AG04450 (cell line): ENCODE measurements around the gene RPUSD4. TPM values are rescaled to one million over a fixed set of nuclear protein-coding genes. Genes with fewer than 3 reads are reported as not detected.

Source experiments
- CTCF ChIA-PET: fragments of 300-600, 350-600 bp; formaldehyde crosslinking; extraction: SDS; loops from one replicate; lab custom pipeline; 2022; ENCODE audit warnings: antibody characterized with exemption, inconsistent platforms; lab: Charles Lee
- POLR2A ChIA-PET: fragments of 350-600 bp; formaldehyde crosslinking; extraction: SDS; loops from one replicate; lab custom pipeline; 2021; ENCODE audit warnings: antibody characterized with exemption, inconsistent platforms; lab: Yijun Ruan, JAX
- DNase-seq: peaks from one replicate; pipeline ENCODE4 v3.0.0-alpha.2; 2011; ENCODE audit warnings: low read depth, low spot score
- H3K27ac ChIP-seq: one replicate; pipeline ENCODE4 v1.5.1; 2012; ENCODE audit warnings: low read depth, low read length, control low read depth
- H3K27me3 ChIP-seq: one replicate; pipeline ENCODE4 v1.6.0; 2012; ENCODE audit warnings: low read length; ENCODE audit not compliant: control insufficient read depth, insufficient read depth
- H3K4me3 ChIP-seq: 2 replicates; pipeline ENCODE4 v1.5.1; 2011; ENCODE audit warnings: mild to moderate bottlenecking, low read depth, low read length, control low read depth
- H3K9me3 ChIP-seq: 2 replicates; pipeline ENCODE4 v1.5.1; 2012; ENCODE audit warnings: low read length; ENCODE audit not compliant: control insufficient read depth, insufficient read depth
- CTCF ChIP-seq: IDR thresholded peaks from 2 replicates; pipeline ENCODE4 v1.5.1; 2011; ENCODE audit warnings: low read depth, low read length, control low read depth, inconsistent platforms
- polyA plus RNA-seq: library from polyadenylated mRNA; depleted of rRNA; stranded (reverse); fragments of >200 nt; gene quantifications from 2 replicates; pipeline ENCODE4 v1.2.3, GENCODE V29; 2011

RPUSD4 gene
- polyA plus RNA-seq, 1 experiment: 22.0 TPM

GRCh38 chr11:126160345-126161022 is 51.0 kb downstream of the RPUSD4 start:
- ChIA-PET POLR2A (no interaction called here), CTCF (interaction anchor here (0.9 kb wide), 1 partner anchor 33 kb away, joined by 3 read pairs; no protein-coding TSS in a partner anchor)
- Histone ChIP-seq H3K27me3 (peaks cover 18% of the 10 kb centered on the region), H3K4me3 (no peak overlapping the region), H3K9me3 (no peaks in the 10 kb centered on the region; the same call in 1 of the 2 replicates), H3K27ac (no peak overlapping the region)
- no peak for DNase-seq
- TF ChIP-seq CTCF: no peak

- ChIA-PET POLR2A (no interaction called here), CTCF (interaction anchor here (0.9 kb wide), 1 partner anchor 34 kb away, joined by 3 read pairs; no protein-coding TSS in a partner anchor)
- H3K27me3 ChIP-seq: peaks cover 14% of the 10 kb centered on the region
- no peak overlapping the region for H3K27ac ChIP-seq
- no peak for DNase-seq
- no peak for TF ChIP-seq CTCF
- H3K4me3 ChIP-seq: no peak overlapping the region
- no peaks in the 10 kb centered on the region; the same call in 1 of the 2 replicates for H3K9me3 ChIP-seq
Observed at GRCh38 chr11:126159719-126160344, 51.6 kb downstream of the RPUSD4 start.

- Histone ChIP-seq H3K9me3 (no peaks in the 10 kb centered on the region; the same call in 1 of the 2 replicates), H3K27ac (no peak overlapping the region), H3K4me3 (no peak overlapping the region), H3K27me3 (peaks cover 19% of the 10 kb centered on the region)
- ChIA-PET POLR2A (interaction anchor here (0.9 kb wide), 1 partner anchor 14 kb away, joined by 3 read pairs; no protein-coding TSS in a partner anchor), CTCF (no interaction called here)
- DNase-seq: no peak
- no peak for TF ChIP-seq CTCF
Observed at GRCh38 chr11:126158054-126158791, 53.2 kb downstream of the RPUSD4 start.

- POLR2A ChIA-PET: interaction anchor here (0.9 kb wide), 1 partner anchor 15 kb away, joined by 3 read pairs; no protein-coding TSS in a partner anchor
- H3K9me3 ChIP-seq: no peaks in the 10 kb centered on the region; the same call in 1 of the 2 replicates
- CTCF ChIA-PET: interaction anchor here (0.6 kb wide), 1 partner anchor 16 kb away, joined by 6 read pairs; no protein-coding TSS in a partner anchor
- no peak overlapping the region for H3K4me3 ChIP-seq
- no peak overlapping the region for H3K27ac ChIP-seq
- no peak for DNase-seq
- no peak for TF ChIP-seq CTCF
- H3K27me3 ChIP-seq: peaks cover 19% of the 10 kb centered on the region
Observed at GRCh38 chr11:126157326-126158030, 54.0 kb downstream of the RPUSD4 start.
